K562 (cell line): ENCODE measurements around the gene G6PC3. TPM values are rescaled to one million over a fixed set of nuclear protein-coding genes. Genes with fewer than 3 reads are reported as not detected.

Experiments
- ATAC-seq: fragments of 200-7000 bp; cut with Tn5 transposase; 3 replicates; pipeline ENCODE4 v1.9.1; 2020; ENCODE audit warnings: moderate library complexity
- BruUV-seq: library from RNA; stranded (reverse); fragments of 400-500 nt; replicated peaks from 2 replicates; lab custom pipeline; 2021; lab: Mats Ljungman, UMichigan
- CTCF ChIA-PET: fragments of 300-600 bp; formaldehyde crosslinking; extraction: SDS; loops from one replicate; lab custom pipeline; 2021; ENCODE audit warnings: low intra/inter-chr PET ratio; lab: Yijun Ruan, JAX
- POLR2A ChIA-PET: fragments of 300-600, 350-650 bp; sonication (Branson Sonifier 250); formaldehyde crosslinking; extraction: SDS; loops from one replicate; lab custom pipeline; 2021; ENCODE audit warnings: antibody characterized with exemption, inconsistent platforms; lab: Yijun Ruan, JAX
- DNase-seq, 4 experiments: peaks; one replicate each; pipeline versions ENCODE4 v3.0.0 to v3.0.0-alpha.2; 2011 to 2018; ENCODE audit warnings: low spot score in 3 of 4, mixed read lengths in 3 of 4; ENCODE audit errors: extremely low read depth in 1 of 4
- FAIRE-seq: peaks from 2 replicates; lab custom pipeline; 2011; peaks lifted over from hg19 to GRCh38; lab: Jason Lieb, UNC
- H2AFZ ChIP-seq: 2 replicates; pipeline ENCODE4 v1.6.0; 2011; ENCODE audit warnings: low read depth, low read length, control low read depth, inconsistent platforms
- H3K27ac ChIP-seq: fragments of 200-600 bp; 3 replicates; pipeline ENCODE4 v1.8.0; 2011; ENCODE audit warnings: low read depth, mild to moderate bottlenecking, control low read depth, inconsistent platforms, low read length, moderate library complexity, mixed read lengths; ENCODE audit errors: extremely low read depth
- H3K27me3 ChIP-seq, 2 experiments: fragments of 300-600 bp in 1 of 2; 2 replicates in 1 of 2; 3 replicates in 1 of 2; pipeline versions ENCODE4 v1.6.0 to v1.8.0; 2011; ENCODE audit warnings: inconsistent platforms in 2 of 2, low read length in 2 of 2, mild to moderate bottlenecking in 1 of 2, mixed read lengths in 1 of 2, moderate library complexity in 1 of 2; ENCODE audit not compliant: control insufficient read depth in 2 of 2, insufficient read depth in 2 of 2
- H3K36me3 ChIP-seq: fragments of 300-600 bp; 3 replicates; pipeline ENCODE4 v1.8.0; 2011; ENCODE audit warnings: mild to moderate bottlenecking, low read length, inconsistent platforms; ENCODE audit not compliant: control insufficient read depth, insufficient read depth
- H3K4me1 ChIP-seq, 2 experiments: fragments of 200-600 bp in 1 of 2; replicated peaks in 1 of 2; 2 replicates in 1 of 2; 3 replicates in 1 of 2; pipeline versions ENCODE4 v1.5.1 to v1.8.0; 2011; ENCODE audit warnings: inconsistent platforms in 2 of 2, low read length in 2 of 2, mild to moderate bottlenecking in 1 of 2, mixed read lengths in 1 of 2, moderate library complexity in 1 of 2; ENCODE audit not compliant: control insufficient read depth in 2 of 2, insufficient read depth in 2 of 2
- H3K4me2 ChIP-seq: 2 replicates; pipeline ENCODE4 v1.6.1; 2011; ENCODE audit warnings: low read length, control low read depth, inconsistent platforms, mixed read lengths; ENCODE audit not compliant: insufficient read depth
- H3K4me3 ChIP-seq: fragments of 200-600 bp; sonication (generic), shearing (Covaris generic); 2 replicates; pipeline ENCODE4 v1.5.1; 2016; ENCODE audit warnings: control low read depth, inconsistent platforms
- H3K79me2 ChIP-seq: fragments of 200-600 bp; 3 replicates; pipeline ENCODE4 v1.8.0; 2011; ENCODE audit warnings: low read length, inconsistent platforms; ENCODE audit not compliant: control insufficient read depth, insufficient read depth
- H3K9ac ChIP-seq, 2 experiments: 2 replicates each; pipeline versions ENCODE4 v1.6.0 to v1.6.1; 2011; ENCODE audit warnings: low read depth in 2 of 2, low read length in 2 of 2, control low read depth in 1 of 2, inconsistent platforms in 1 of 2, mild to moderate bottlenecking in 1 of 2, mixed read lengths in 1 of 2; ENCODE audit not compliant: insufficient read depth in 1 of 2
- H3K9me1 ChIP-seq: one replicate; pipeline ENCODE4 v1.6.0; 2011; ENCODE audit warnings: inconsistent platforms, mild to moderate bottlenecking, low read length, moderate library complexity; ENCODE audit not compliant: control insufficient read depth, insufficient read depth
- H3K9me3 ChIP-seq: replicated peaks from 2 replicates; pipeline ENCODE4 v1.5.1; 2011; ENCODE audit warnings: low read depth, low read length, inconsistent platforms; ENCODE audit not compliant: control insufficient read depth, insufficient read depth
- H4K20me1 ChIP-seq: replicated peaks from 2 replicates; pipeline ENCODE4 v1.6.1; 2011; ENCODE audit warnings: low read length, inconsistent platforms, mixed read lengths; ENCODE audit not compliant: control insufficient read depth, insufficient read depth
- HDAC2 ChIP-seq: fragments of 450-650 bp; IDR thresholded peaks from 2 replicates; pipeline ENCODE4 v1.6.1; 2016; ENCODE audit warnings: mild to moderate bottlenecking
- NFIC ChIP-seq: fragments of 450-650 bp; IDR thresholded peaks from 2 replicates; pipeline ENCODE4 v1.6.1; 2017; ENCODE audit warnings: mild to moderate bottlenecking, inconsistent platforms
- PRPF4 ChIP-seq: fragments of 200-400 bp; formaldehyde crosslinking; IDR thresholded peaks from one replicate; pipeline ENCODE4 v1.6.1; 2017; ENCODE audit warnings: low read length, low read depth, mild to moderate bottlenecking; ENCODE audit not compliant: insufficient read depth, poor library complexity, severe bottlenecking
- TCF3 ChIP-seq: sonication (generic); formaldehyde crosslinking; IDR thresholded peaks from 2 replicates; pipeline ENCODE4 v1.4.0; 2020; ENCODE audit warnings: mild to moderate bottlenecking, missing genetic modification reagents
- WGBS: fragments of 100-300 bp; shearing (Covaris generic); methylation state at CpG from one replicate; pipeline ENCODE4 v1.1.6; 2016; ENCODE audit warnings: low coverage, mixed read lengths; ENCODE audit not compliant: insufficient coverage; ENCODE audit errors: missing lambda C conversion rate; 5-methylcytosine and 5-hydroxymethylcytosine counted together
- in situ Hi-C: fragments of 300-500 bp; cut with MboI; formaldehyde crosslinking; loops from 4 replicates; pipeline ENCODE4 v1.15.0; 2018; ENCODE audit warnings: inconsistent platforms, mixed read lengths
- intact Hi-C: fragments of 100-400 bp; cut with micrococcal nuclease; formaldehyde crosslinking; loops from 2 replicates; pipeline ENCODE4 v1.14.2; 2022
- polyA plus RNA-seq, 8 experiments: library from polyadenylated mRNA; depleted of rRNA in 4 of 8; stranded (reverse) in 5 of 8; unstranded in 3 of 8; fragments of >200 nt; fragmentation: Nextera tagmentation in 2 of 8; fragmentation: Illumina TruSeq in 1 of 8; extraction: Ambion mirVana in 2 of 8; extraction: Trizol in 1 of 8; gene quantifications; 2 replicates each; pipeline versions ENCODE4 v1.2.1 to v1.2.3, GENCODE V29; 2011 to 2014; ENCODE audit warnings: inconsistent platforms in 1 of 8, missing spikeins in 1 of 8
- total RNA-seq, 7 experiments: library from RNA; depleted of rRNA in 6 of 7; stranded (reverse); fragments of >200 nt in 6 of 7; fragmentation: Illumina TruSeq in 2 of 7; extraction: Trizol in 2 of 7; gene quantifications; 2 replicates each; pipeline versions ENCODE4 v1.2.1 to v1.2.3, GENCODE V29; 2011 to 2021; ENCODE audit warnings: low replicate concordance in 1 of 7
- TF ChIP-seq, protein P1 (sequence below), 3 experiments: fragments of 200-800 bp in 1 of 3; sonication (Bioruptor generic) in 1 of 3; sonication (generic) in 1 of 3; formaldehyde crosslinking in 1 of 3; IDR thresholded peaks; 2 replicates each; pipeline versions ENCODE4 v1.6.1 to v1.8.0; 2016 to 2022; ENCODE audit warnings: mild to moderate bottlenecking in 2 of 3, missing compliant biosample characterization in 2 of 3, missing genetic modification characterization in 2 of 3, missing genetic modification reagents in 1 of 3

G6PC3 gene
- total and polyA plus RNA-seq, 9 of the 15 experiments (the other 6 are each of a cell fraction or from before 2014, with no cell fraction given), result 10.4 to 57.8 (median 31.1) TPM

DNA sequence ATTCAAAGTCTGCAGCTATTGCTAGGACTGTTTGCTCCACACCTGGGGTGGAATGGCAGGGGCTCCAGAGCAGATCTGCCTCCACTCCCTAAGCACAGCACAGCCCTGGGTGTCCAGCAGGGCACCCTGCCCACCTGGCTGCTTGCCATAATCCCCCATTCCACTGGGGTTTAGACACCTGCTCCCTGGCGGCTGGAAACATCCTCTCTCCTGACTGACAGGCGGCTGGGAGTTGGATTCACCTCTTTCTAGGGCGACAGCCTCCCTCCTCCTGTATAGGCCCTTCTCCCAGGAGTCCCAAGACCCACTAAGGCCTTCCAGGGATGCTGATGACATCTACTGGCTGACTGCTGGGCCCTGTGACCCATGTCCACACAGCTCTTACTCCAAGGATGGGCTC is 34.9 kb downstream of the G6PC3 start:
- Histone ChIP-seq H2AFZ (no peak overlapping the region), H3K4me2 (no peak overlapping the region), H3K9me3 (no peaks in the 10 kb centered on the region), H3K27me3 (no peaks in the 10 kb centered on the region), H3K27ac (no peak overlapping the region), H3K9me1 (peaks cover 7% of the 10 kb centered on the region), H4K20me1 (peaks cover 4% of the 10 kb centered on the region), H3K36me3 (no peaks in the 10 kb centered on the region; the same call in 2 of the 3 replicates), H3K4me3 (no peak overlapping the region)
- POLR2A ChIA-PET, result interaction anchor here (0.6 to 1.3 kb wide), 4 partner anchors 9 to 39 kb away, joined by 3 to 5 read pairs (median 4); partner anchors contain the start of gene LSM12
- BruUV-seq, result no TSS peak
- ATAC-seq (no peak), FAIRE-seq (no peak), DNase-seq (no peak)
- WGBS, result 44% methylated on average over 3 of the region's 3 CpGs
- CTCF ChIA-PET, result interaction anchor here (0.5 kb wide), 1 partner anchor 225 kb away, joined by 4 read pairs; no protein-coding TSS in a partner anchor
- in situ Hi-C loops (no loop called here), intact Hi-C loops (no loop called here)
- TF ChIP-seq PRPF4, result no peak
- no peak for TF ChIP-seq TCF3 (CRISPR knock-in tag)
- no peak for TF ChIP-seq HDAC2
- peak; percentile 40; the same call in 1 of the 2 replicates for TF ChIP-seq NFIC
- TF ChIP-seq, protein P1, sequence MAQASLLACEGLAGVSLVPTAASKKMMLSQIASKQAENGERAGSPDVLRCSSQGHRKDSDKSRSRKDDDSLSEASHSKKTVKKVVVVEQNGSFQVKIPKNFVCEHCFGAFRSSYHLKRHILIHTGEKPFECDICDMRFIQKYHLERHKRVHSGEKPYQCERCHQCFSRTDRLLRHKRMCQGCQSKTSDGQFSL (CRISPR knock-in tag; IDR thresholded peaks at IDR 0.05), result peak; percentile 62; the same call in 1 of the 2 replicates
- TF ChIP-seq, protein P1 (tag; IDR thresholded peaks at IDR 0.05), result no peak
- TF ChIP-seq, all 486 proteins: peak for 2
- Histone ChIP-seq H3K4me1 (peaks cover 18 to 36% of the 10 kb centered on the region in 2 experiments), H3K79me2 (no peaks in the 10 kb centered on the region), H3K9ac (no peak overlapping the region)
